Kidney capillary endothelial cell (primary cell): Measurements from ENCODE around the gene CCNY.

Experiments used
- DNase-seq: peaks from one replicate; pipeline ENCODE4 v3.0.0-alpha.2; 2018; ENCODE audit warnings: low spot score

The CCNY gene

GRCh38 chr10:35426657-35427056, 90.3 kb downstream of the CCNY start:
- no peak for DNase-seq

- no peak for DNase-seq
Measured at GRCh38 chr10:35427543-35427942, 91.2 kb downstream of the CCNY start.

- DNase-seq, result no peak
Measured at GRCh38 chr10:35428521-35428920, 92.2 kb downstream of the CCNY start.

- no peak for DNase-seq
Measured at GRCh38 chr10:35432781-35433338, 96.6 kb downstream of the CCNY start.

- DNase-seq, result no peak
Measured at GRCh38 chr10:35433851-35434426, 97.6 kb downstream of the CCNY start.

GRCh38 chr10:35434533-35434932, 98.2 kb downstream of the CCNY start:
- no peak for DNase-seq

GRCh38 chr10:35435824-35436223, 99.5 kb downstream of the CCNY start:
- no peak for DNase-seq

GRCh38 chr10:35437829-35438228, 101.5 kb downstream of the CCNY start:
- DNase-seq, result no peak

GRCh38 chr10:35438718-35439571, 102.6 kb downstream of the CCNY start:
- DNase-seq, result no peak

- no peak for DNase-seq
Measured at GRCh38 chr10:35440016-35440415, 103.7 kb downstream of the CCNY start.

GRCh38 chr10:35442028-35442427, 105.7 kb downstream of the CCNY start:
- DNase-seq, result no peak

GRCh38 chr10:35442592-35442991, 106.3 kb downstream of the CCNY start:
- DNase-seq, result no peak

- no peak for DNase-seq
Measured at GRCh38 chr10:35443858-35444257, 107.5 kb downstream of the CCNY start.

GRCh38 chr10:35445150-35445884, 109.0 kb downstream of the CCNY start:
- DNase-seq, result no peak

- no peak for DNase-seq
Measured at GRCh38 chr10:35446439-35446838, 110.1 kb downstream of the CCNY start.

- peak; percentile 32 for DNase-seq
Measured at GRCh38 chr10:35447693-35448407, 111.5 kb downstream of the CCNY start.

GRCh38 chr10:35448687-35449662, 112.7 kb downstream of the CCNY start:
- no peak for DNase-seq

GRCh38 chr10:35449944-35450343, 113.6 kb downstream of the CCNY start:
- DNase-seq, result no peak

GRCh38 chr10:35451151-35452016, 115.1 kb downstream of the CCNY start:
- DNase-seq, result no peak

- DNase-seq, result no peak
Measured at GRCh38 chr10:35452171-35452570, 115.9 kb downstream of the CCNY start.
